HG02642 (cell line): Measurements from ENCODE around the gene EIF4A3.

Source experiments
- ATAC-seq: cut with Tn5 transposase; IDR thresholded peaks from one replicate; pipeline ENCODE4 v1.9.1; 2021; ENCODE audit warnings: mild to moderate bottlenecking; ENCODE audit not compliant: unreplicated experiment, poor library complexity

Gene EIF4A3

DNA sequence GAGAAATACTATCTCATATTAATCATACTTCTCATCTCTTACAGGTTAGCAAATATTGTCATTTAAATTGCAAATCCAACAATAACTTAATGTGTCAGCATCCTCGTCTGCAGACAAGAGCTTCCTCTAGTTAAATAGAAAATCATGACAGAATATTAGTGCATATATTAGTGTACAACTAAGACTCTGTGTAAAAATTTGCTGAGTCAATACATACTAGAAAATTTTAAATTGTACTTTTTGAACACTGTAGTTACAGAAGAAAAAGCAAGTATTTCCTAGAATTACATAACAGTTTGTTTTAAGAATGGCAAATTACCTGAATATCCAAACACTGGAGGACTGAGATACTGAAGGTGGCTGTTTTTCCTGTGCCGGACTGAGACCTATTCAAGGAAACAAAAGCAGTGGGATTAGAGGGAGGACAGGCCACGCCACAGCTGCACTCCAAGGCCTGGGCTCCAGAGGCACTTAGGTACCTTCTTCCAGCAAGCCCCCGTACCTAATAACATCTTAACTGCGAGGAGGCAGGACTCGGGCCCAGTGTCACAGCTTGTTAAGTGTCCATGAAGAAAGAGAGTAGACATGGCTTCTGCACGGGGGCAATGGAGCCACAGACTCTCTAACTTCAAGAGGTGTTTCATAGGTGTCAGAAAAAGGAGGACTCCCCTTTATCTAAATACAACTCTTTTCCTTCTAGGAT is 5.3 kb downstream of the EIF4A3 start:
- ATAC-seq = no peak

DNA sequence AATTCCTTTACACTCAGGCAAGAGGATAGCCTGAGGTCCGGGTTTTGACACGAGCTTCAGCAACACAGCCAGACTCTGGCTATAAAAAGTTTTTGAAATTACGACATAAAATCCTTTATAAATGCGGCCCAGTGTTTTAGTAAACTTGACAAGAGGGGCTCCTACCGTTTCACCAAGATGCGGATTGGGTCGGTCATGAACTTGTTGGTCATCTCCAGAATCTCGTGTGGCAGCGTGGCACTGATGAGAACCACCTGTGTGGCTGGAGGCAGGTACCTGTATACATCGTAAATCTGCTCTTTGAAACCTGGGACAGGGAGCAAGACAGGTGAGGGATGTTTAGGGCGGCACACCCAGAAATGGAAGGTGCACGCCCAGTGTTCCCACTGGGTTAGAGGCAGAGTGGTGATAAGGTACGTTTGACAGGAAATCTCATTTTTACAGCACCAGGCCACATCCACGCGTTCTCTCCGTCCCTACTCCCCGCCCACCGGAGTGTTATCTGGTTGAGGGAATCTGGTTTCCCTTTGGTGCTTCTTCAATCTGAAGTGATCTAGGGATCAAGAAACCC is 8.0 kb downstream of the EIF4A3 start:
- ATAC-seq = no peak

DNA sequence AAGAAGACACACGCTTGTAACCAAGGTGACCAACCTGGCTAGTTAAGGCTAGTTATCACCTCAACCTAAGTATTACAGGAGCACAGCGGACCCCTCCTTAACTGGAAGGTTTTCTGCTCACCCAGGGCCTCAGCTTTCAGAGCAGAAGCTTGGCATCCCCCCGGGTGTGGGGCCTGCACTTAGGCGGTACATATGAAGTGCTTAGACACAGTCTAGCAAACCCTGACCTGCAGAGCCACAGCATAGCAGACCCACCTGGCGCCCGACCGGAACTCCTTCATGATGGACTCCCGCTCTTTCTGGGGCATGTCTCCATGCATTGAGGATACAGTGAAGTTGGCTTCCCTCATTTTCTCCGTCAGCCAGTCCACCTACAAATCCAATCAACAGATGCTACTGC is 9.8 kb downstream of the EIF4A3 start:
- no peak for ATAC-seq

DNA sequence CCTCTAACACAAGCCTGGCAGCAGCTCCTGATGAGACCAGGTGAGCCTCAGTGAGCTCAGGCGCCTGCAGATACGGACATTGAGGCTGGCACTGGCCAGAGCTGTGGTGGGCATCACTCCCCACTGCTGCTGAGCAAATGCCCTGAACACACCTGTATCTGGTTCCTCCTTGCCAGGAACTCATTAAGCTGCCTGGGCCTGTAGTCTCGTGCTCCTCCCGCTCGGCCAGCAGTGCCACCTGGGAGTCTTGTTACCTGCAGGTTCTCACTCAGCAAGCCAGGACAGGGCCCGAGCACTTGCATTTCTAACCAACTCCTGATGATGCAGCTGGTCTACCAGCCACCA is 13.3 kb downstream of the EIF4A3 start:
- ATAC-seq = no peak

DNA sequence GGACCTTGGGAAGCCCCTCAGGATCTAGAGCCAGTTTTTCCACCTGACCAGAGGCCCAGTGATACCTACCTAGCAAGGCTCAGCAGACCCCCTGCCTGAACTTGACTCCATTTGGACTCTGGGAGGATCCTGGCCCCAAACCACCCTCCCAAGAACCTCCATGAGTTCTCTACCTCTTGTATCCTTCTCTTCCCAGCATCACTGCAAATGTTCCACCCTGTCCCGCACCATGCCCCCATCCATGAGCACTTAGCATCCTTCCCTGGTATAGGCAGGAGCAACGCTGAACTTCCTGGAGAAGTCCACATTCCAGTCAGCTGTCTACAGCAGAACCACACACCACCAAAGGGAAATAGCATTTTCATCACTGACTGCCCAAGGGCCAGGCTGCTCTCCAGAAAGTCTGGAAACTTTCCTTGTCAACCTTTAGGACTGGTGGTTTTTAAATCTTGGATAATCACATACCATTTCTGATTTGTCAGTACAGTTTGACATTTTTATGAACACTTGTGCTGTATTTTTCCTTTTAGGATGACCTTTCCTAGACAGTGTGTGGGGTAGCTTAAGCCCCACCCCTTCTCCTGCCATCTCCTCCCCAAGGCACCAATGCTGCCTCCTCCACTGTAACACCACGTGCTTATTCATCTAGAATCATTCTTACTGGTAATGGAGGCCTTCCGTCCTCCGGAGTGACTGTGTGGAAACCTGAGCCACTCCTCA is 13.9 kb downstream of the EIF4A3 start:
- ATAC-seq = no peak

DNA sequence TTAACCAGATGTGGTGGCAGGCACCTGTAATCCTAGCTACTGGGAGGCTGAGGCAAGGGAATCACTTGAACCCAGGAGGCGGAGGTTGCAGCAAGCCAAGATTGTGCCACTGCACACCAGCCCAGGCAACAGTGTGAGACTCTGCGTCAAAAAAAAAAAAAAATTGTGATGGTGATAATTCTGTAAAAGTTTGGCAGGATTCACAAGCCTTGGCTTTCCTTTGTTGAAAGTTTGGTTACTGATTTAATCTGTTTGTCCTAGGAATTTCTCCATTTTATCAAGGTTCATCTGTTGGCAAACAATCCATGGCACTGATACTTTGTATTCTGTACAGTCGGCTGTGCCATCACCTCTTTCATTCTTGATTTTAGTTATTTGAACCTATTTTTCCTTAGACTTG is 15.9 kb downstream of the EIF4A3 start:
- ATAC-seq = no peak

DNA sequence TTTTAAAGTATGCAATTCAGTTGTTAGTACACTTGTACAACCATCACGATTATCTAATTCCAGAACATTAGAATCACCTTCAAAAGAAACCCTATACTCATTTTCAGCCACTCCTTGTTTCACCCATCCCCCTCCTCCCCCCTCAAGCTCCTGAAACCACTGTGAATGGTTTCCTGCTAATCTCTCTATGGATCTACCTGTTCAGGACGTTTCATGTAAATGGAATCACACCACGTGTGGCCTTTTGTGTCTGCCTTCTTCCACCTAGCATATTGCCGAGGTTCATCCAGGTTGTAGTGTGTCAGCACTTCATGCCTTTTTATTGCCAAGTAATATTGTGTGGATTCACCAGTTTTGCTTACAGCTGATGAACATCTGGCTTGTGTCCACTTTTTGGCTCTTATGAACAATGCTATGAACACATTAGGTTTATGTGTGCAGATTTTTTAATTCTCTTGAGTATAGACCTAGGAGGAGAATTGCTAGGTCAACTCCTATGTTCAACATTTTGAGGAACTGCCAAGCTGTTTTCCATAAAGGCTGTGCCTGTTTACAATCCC is 17.8 kb downstream of the EIF4A3 start:
- no peak for ATAC-seq

DNA sequence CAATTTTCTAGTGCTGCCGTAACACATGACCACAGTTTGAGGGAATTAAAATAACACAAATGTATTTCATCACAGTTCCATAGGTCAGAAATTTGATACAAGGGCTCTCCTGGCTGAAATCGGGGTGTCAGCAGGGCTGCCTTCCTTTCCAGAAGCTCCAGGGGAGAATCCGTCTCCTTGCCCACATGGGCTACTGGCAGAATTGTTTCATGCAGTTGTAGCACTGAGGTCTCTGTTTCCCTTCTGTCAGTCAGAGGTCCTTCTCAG is 20.5 kb downstream of the EIF4A3 start:
- no peak for ATAC-seq

DNA sequence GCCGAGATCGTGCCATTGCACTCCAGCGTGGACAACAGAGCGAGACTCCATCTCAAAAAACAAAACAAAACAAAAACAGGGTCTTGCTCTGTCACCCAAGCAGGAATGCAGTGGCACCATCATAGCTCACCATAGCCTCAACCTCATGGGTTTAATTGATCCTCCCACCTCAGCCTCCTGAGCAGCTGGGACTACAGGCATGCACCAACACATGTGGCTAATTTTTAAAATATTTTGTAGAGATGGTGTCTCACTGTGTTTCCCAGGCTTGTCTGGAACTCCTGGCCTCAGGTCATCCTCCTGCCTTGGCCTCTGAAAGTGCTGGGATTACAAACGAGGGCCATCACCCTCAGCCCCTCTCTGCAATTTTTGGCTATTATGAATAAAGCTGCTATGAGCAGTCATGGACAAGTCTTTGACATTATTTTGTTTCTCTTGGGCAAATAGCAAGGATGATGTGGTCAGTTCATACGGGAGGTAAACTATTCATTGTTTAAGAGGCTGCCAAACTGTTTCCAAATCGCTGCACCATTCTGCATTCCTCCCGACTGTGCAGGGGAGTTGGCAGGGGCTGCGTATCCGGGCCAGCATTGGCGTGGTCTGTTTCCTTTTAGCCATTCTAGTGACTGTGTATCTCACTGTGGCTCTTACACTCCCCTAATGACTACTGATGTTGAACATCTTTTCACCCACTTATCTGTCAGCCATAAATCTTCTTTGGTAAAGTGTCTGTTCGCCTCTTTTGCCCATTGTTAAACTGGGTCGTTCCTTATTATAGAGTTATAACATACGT is 21.1 kb downstream of the EIF4A3 start:
- ATAC-seq = no peak

DNA sequence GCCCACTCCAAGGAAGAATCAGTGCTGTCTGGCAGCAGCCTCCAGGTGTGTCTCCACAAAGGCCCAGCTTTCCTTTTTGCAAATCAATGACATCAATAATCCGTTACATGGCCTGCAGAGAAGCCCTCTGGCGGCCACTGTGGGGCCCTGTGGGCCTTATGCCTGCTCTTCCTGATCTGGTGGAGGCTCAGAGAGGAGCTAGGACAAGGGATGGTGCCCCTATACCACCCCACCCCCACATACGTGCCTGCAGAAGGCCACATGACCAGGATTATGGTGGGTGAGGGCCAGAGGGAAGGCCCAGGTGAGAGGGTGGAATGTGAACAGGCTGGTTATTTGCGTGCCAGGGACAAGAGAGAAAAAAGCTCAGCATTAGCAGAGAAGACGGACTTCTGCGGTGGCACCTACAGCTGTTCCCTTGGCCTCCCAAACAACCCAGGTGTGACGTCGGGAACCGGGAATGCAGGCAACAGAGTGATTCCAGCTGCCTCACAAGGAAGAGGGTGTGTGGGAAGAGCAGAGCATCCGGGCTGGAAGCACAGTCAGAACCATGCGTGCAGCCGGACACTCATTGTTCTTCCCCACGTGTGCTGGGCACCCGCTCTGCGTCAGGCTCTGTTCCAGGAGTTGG is 22.5 kb downstream of the EIF4A3 start:
- ATAC-seq = no peak

DNA sequence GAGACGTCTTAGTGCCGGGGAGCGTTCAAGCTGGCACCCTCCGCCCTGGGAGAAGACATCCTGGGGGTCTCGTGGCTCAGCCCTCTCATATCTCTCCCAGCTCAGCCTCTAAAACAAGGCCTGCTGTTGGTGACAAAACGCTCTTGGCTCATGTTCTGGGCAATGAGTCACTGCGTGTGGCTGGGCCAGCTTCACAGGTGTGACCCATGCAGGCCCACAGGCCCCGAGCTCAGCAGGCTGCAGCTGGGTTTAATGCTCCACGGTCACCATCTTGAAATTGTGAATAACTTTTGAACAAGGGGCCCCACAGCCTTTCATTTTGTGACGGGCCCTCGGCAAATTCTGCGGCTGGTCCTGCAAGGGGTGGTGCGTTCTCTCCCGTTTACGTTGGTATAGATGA is 23.1 kb downstream of the EIF4A3 start:
- no peak for ATAC-seq

DNA sequence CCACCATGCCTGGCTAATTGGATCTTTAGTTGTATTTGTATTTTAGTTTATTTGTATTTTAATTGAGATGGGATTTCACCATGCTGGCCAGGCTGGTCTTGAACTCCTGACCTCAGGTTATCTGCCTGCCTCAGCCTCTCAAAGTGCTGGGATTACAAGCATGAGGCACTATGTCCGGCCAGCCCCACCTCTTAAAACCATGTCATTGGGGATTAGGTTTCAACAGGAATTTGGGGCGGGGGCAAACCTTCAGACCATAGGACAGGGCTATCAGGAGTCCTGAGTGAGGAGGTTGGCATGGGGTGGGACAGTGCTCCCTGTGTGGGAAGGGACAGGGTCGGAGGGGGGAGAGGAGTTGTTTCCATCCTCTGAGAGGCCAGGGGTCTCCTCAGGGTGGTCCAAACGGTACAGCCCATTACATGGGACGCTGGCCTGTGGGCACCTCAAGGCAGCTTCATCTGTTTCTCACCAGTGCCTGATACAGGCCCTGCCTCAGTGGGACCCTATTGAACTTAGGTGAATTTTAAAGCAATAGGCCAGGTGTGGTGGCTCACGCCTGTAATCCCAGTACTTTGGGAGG is 23.9 kb downstream of the EIF4A3 start:
- no peak for ATAC-seq

DNA sequence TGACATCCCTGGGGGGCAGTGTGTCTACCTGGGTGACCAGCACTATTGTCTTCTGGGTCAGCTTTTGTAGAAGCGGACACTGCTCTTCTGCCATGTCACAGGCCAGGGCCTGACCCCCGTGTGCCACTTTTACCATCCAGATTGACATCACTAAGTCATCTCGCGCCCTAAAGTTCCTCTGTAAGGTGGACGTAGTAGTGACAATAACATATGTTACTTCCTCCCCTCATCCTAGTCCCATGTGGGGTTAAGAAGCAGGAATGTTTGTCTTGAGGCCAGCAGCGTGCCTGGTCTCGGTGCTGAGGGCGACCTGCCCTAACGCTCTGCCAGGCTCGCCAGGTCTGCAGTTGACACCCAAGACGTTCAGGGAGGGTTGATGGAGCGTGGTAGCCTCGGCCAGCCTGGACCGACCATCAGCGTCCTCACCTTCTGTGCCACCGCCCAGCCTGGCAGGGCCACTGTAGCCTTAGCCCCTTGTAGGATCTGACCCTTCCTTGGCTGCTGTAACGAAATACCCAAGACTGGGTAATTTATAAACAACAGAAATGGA is 24.8 kb downstream of the EIF4A3 start:
- ATAC-seq = no peak

DNA sequence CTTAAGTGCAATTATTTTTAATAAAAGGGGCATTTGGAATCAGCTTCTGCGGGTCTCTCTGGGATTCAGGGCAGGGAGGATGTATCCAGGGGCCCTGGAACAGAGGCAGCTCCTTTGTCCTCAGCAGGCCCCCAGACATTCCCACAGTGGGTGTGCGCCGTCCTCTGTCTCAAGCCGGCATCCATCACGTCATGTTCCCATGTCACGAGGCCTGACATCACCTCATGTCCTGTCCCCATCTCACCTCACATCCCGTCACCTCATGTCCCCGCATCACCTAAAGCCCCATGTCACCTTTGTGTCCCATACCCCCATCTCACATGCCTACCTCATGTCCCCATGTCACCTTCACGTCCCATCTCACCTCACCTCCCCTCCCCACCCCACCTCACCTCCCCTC is 27.1 kb downstream of the EIF4A3 start:
- no peak for ATAC-seq

DNA sequence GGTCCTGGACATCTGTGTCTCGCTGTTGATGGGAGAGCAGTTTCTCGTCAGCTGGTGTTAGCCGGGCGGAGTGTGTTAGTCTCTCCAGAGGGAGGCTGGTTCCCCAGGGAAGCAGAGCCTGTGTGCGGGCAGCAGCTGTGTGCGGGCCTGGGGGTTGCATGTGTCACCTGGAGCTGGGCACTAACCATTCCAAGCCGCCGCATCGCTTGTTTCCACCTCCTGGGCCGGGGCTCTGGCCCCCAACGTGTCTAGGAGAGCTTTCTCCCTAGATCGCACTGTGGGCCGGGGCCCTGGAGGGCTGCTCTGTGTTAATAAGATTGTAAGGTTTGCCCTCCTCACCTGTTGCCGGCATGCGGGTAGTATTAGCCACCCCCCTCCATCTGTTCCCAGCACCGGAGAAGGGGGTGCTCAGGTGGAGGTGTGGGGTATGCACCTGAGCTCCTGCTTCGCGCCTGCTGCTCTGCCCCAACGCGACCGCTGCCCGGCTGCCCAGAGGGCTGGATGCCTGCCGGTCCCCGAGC is 27.6 kb downstream of the EIF4A3 start:
- ATAC-seq = no peak

DNA sequence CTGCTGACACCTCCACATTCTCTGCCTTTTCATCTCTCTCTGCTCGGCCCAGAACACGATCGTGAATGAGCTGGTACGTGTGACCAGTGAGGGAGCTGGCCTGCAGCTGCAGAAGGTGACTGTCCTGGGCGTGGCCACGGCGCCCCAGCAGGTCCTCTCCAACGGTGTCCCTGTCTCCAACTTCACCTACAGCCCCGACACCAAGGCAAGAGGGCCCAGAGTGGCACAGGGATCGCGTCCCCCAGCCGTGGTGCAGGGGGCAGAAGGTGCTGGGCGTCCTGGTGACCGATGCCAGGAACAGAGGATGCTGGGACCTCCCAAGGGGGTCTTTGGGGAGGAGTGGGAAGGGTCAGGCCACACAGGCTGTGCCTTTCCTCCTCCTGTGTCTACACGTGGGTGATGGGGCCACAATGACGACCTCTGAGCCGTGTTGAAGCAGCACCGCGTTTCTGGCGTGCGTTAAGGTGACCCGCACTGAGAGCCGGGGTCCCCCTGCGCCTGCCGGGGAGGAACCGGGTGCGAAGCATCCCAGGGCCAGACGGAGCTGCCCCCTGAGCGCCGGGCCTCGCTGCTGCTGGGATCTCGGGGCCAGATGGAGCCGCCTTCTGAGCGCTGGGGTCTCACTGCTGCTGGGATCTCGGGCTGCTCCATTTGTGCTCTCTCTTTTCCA is 28.2 kb downstream of the EIF4A3 start:
- ATAC-seq = no peak

DNA sequence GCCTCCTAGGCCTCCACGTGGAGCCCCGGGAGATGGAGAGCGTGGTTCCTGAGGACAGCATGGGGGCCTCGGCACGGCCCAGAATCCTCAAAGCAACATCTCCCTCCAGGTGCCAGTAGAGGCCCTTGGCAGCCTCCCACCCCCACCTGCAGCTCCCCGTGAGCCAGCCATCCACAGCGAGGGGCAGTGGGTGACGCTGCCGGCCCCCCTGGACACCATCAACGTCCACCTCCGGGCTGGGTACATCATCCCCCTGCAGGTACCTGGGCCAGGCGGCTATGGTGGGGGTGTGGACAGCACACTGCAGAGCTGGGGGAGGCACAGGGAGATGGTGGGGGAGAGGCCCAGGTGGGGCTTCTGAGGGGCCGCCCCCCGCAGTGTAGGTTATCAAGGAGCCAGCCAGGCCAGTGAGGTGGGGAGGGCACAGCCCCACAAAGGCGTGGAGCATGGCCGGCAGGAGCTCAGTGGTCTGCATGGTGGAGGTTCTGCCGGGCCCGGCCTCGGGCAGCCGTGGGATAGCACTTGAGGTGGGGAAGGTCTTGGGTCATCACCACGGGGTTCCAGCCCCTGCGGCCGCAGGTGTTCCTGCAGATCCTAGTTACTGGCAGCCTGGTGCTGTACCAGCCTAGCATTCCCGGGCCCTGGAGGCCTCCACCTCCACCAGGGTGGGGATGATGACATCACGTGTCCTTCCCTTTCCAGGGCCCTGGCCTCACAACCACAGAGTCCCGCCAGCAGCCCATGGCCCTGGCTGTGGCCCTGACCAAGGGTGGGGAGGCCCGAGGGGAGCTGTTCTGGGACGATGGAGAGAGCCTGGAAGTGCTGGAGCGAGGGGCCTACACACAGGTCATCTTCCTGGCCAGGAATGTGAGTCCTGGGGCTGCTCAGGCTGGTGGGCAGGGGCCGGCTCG is 29.2 kb downstream of the EIF4A3 start:
- ATAC-seq = no peak

DNA sequence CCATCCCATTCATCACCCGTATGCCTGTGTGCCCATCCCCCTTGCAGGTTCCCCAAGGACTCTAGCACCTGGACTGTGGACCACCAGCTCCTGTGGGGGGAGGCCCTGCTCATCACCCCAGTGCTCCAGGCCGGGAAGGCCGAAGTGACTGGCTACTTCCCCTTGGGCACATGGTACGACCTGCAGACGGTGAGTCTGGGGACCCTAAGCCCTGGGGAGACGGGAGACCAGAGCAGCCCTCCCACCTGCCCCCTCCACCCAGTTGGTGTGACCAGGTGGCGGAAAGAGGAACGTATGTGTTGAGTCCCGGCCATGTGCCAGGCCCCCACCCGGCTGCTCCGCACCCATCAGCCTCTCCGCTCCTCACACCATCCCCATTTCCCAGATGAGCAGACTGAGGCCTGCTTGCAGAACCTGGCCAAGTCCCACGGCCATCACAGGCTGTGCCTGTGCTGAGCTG is 30.0 kb downstream of the EIF4A3 start:
- no peak for ATAC-seq
